HL-60 (cell line): ENCODE results near the gene COCH.

Source experiments
- DNase-seq, 2 experiments: peaks; one replicate each; pipeline ENCODE4 v3.0.0-alpha.2; 2010 to 2020; ENCODE audit warnings: low read depth in 1 of 2, low spot score in 1 of 2
- H3K27ac ChIP-seq: fragments of 250-450 bp; sonication (Bioruptor Pico); replicated peaks from 2 replicates; pipeline ENCODE4 v1.5.1; 2020; ENCODE audit warnings: mild to moderate bottlenecking, moderate library complexity
- H3K27me3 ChIP-seq: fragments of 250-450 bp; sonication (Bioruptor Pico); 2 replicates; pipeline ENCODE4 v1.5.1; 2021; ENCODE audit warnings: mild to moderate bottlenecking, moderate library complexity; ENCODE audit not compliant: insufficient read depth, poor library complexity, severe bottlenecking
- H3K4me3 ChIP-seq: replicated peaks from 2 replicates; pipeline ENCODE4 v1.5.1; 2011; ENCODE audit warnings: mild to moderate bottlenecking, control low read depth, low read length; ENCODE audit not compliant: insufficient read depth
- GABPA ChIP-seq: IDR thresholded peaks from 2 replicates; pipeline ENCODE4 v1.6.1; 2012; ENCODE audit warnings: low read depth
- POLR2AphosphoS5 ChIP-seq: IDR thresholded peaks from 2 replicates; pipeline ENCODE4 v1.6.1; 2012; ENCODE audit warnings: low read depth
- SPI1 ChIP-seq: IDR thresholded peaks from 2 replicates; pipeline ENCODE4 v1.6.1; 2012; ENCODE audit warnings: low read depth, mild to moderate bottlenecking, borderline replicate concordance
- TF ChIP-seq, protein P1 (sequence below): IDR thresholded peaks from 2 replicates; pipeline ENCODE4 v1.6.1; 2012; ENCODE audit warnings: low read depth; ENCODE audit not compliant: insufficient replicate concordance
- TF ChIP-seq, protein P2 (sequence below): IDR thresholded peaks from one replicate; pipeline ENCODE4 v1.5.1; 2011; ENCODE audit warnings: low read length, control low read depth, inconsistent platforms; ENCODE audit not compliant: insufficient read depth

COCH gene

DNA sequence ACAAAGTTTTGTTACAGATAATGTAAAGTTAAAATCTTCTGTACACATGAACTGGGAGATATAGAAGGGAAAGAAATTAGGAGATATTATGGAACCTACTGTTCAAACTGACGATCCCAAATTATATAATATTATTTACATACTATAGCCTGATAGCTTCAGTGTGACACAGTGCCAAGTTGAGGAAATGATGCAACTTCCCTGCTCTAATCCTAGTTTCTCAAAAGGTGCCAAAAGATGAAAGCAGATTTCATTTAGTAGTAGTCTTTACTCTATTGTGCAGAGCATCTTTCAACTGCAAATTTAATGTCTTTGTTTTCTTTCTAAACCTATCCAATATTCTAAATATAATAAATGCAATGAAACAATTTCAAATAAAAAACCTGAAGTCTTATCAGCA is 46.9 kb downstream of the COCH start:
- TF ChIP-seq, protein P1, sequence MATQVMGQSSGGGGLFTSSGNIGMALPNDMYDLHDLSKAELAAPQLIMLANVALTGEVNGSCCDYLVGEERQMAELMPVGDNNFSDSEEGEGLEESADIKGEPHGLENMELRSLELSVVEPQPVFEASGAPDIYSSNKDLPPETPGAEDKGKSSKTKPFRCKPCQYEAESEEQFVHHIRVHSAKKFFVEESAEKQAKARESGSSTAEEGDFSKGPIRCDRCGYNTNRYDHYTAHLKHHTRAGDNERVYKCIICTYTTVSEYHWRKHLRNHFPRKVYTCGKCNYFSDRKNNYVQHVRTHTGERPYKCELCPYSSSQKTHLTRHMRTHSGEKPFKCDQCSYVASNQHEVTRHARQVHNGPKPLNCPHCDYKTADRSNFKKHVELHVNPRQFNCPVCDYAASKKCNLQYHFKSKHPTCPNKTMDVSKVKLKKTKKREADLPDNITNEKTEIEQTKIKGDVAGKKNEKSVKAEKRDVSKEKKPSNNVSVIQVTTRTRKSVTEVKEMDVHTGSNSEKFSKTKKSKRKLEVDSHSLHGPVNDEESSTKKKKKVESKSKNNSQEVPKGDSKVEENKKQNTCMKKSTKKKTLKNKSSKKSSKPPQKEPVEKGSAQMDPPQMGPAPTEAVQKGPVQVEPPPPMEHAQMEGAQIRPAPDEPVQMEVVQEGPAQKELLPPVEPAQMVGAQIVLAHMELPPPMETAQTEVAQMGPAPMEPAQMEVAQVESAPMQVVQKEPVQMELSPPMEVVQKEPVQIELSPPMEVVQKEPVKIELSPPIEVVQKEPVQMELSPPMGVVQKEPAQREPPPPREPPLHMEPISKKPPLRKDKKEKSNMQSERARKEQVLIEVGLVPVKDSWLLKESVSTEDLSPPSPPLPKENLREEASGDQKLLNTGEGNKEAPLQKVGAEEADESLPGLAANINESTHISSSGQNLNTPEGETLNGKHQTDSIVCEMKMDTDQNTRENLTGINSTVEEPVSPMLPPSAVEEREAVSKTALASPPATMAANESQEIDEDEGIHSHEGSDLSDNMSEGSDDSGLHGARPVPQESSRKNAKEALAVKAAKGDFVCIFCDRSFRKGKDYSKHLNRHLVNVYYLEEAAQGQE = no peak
- TF ChIP-seq, protein P2, sequence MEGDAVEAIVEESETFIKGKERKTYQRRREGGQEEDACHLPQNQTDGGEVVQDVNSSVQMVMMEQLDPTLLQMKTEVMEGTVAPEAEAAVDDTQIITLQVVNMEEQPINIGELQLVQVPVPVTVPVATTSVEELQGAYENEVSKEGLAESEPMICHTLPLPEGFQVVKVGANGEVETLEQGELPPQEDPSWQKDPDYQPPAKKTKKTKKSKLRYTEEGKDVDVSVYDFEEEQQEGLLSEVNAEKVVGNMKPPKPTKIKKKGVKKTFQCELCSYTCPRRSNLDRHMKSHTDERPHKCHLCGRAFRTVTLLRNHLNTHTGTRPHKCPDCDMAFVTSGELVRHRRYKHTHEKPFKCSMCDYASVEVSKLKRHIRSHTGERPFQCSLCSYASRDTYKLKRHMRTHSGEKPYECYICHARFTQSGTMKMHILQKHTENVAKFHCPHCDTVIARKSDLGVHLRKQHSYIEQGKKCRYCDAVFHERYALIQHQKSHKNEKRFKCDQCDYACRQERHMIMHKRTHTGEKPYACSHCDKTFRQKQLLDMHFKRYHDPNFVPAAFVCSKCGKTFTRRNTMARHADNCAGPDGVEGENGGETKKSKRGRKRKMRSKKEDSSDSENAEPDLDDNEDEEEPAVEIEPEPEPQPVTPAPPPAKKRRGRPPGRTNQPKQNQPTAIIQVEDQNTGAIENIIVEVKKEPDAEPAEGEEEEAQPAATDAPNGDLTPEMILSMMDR = no peak
- TF ChIP-seq POLR2AphosphoS5 = no peak
- no peak for TF ChIP-seq GABPA
- no peak for TF ChIP-seq SPI1
- no peak overlapping the region for H3K27ac ChIP-seq
- H3K27me3 ChIP-seq = no peaks in the 10 kb centered on the region
- DNase-seq = peak in 1 of 2 experiments; percentile 32
- no peak overlapping the region for H3K4me3 ChIP-seq

DNA sequence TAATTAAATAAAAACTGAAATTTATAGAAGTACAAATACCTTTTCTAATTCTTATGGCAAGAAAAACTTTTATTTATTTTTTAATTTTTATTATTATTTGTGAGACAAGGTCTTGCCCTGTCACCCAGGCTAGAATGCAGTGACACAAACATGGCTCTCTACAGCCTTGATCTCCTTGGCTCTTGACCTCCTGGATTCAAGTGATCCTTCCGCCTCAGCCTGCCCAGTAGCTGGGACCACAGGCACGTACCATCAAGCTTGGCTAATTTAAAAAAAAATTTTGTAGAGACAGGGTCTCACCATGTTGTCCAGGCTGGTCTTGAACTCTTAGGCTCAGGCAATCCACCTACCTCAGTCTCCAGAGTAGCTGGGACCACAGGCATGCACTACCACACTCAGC is 47.4 kb downstream of the COCH start:
- TF ChIP-seq, protein P2 = no peak
- TF ChIP-seq SPI1 (no peak), POLR2AphosphoS5 (no peak), GABPA (no peak)
- TF ChIP-seq, protein P1 = no peak
- DNase-seq = no peak
- no peaks in the 10 kb centered on the region for H3K27me3 ChIP-seq
- no peak overlapping the region for H3K27ac ChIP-seq
- no peak overlapping the region for H3K4me3 ChIP-seq

DNA sequence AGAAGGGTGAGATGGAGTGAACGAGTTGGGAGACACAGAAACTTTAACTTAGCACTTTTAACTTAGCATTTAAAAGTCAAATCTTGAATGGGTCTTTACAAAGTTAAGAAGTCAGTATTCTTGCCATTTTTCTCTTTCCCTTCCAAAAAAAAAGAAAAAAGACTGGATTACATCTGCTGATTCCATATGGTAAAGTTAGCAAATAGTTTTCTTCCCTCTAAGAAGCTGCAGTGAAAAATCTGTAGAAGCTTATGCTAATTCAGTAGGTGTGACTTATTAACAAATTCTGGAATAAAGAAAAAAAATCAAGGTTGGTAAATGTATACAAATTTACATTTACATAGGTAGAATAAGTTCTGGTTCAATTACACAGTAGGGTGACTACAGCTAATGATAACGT is 50.9 kb downstream of the COCH start:
- DNase-seq = no peak
- H3K27me3 ChIP-seq = no peaks in the 10 kb centered on the region
- H3K27ac ChIP-seq = no peak overlapping the region
- H3K4me3 ChIP-seq = no peak overlapping the region
- TF ChIP-seq GABPA (no peak), SPI1 (no peak), POLR2AphosphoS5 (no peak)
- TF ChIP-seq, protein P1 = no peak
- TF ChIP-seq, protein P2 = no peak
